Esophagus muscularis mucosa (tissue), 4 donors: ENCODE data around the gene UBAC1.

Experiments
- CTCF ChIP-seq, 3 experiments: fragments of 200-600 bp in 2 of 3; fragments of 450-650 bp in 1 of 3; sonication (generic) in 2 of 3; IDR thresholded peaks; one replicate each; pipeline ENCODE4 v1.5.1; 2017 to 2019; ENCODE audit warnings: antibody characterized with exemption in 3 of 3, mild to moderate bottlenecking in 2 of 3, moderate library complexity in 1 of 3
- EP300 ChIP-seq: sonication (generic); formaldehyde crosslinking; IDR thresholded peaks from one replicate; pipeline ENCODE4 v1.6.1; 2017; ENCODE audit warnings: antibody characterized with exemption
- POLR2A ChIP-seq: fragments of 450-650 bp; IDR thresholded peaks from one replicate; pipeline ENCODE4 v1.6.1; 2017; ENCODE audit warnings: antibody characterized with exemption, moderate library complexity, mild to moderate bottlenecking, low read depth
- POLR2AphosphoS5 ChIP-seq, 2 donors: sonication (generic); formaldehyde crosslinking; IDR thresholded peaks; one replicate each; pipeline ENCODE4 v1.6.1; 2017; ENCODE audit warnings: antibody characterized with exemption in 2 of 2

- no peak for TF ChIP-seq CTCF (IDR thresholded peaks at IDR 0.05)
- no peak for TF ChIP-seq POLR2AphosphoS5 (IDR thresholded peaks at IDR 0.05)
- TF ChIP-seq POLR2A, result no peak
- TF ChIP-seq EP300, result no peak
These were observed 51.8 kb downstream of the UBAC1 start for GRCh38 chr9:135909371-135909770.
